HT1080 (cell line): ENCODE measurements around the gene ANG. TPM values are rescaled to one million over a fixed set of nuclear protein-coding genes. Genes with fewer than 3 reads are reported as not detected.
"Not testable (repeated sequence)": the region's sequence is repeated elsewhere in the genome, so short reads cannot be mapped to it uniquely, and the experiment has no call there.

ENCODE experiments used
- DNase-seq: peaks from one replicate; pipeline ENCODE4 v3.0.0-alpha.2; 2015; ENCODE audit warnings: low read depth
- polyA plus RNA-seq, 2 experiments: library from polyadenylated mRNA; depleted of rRNA; stranded (reverse); fragments of >200 nt; gene quantifications; 2 replicates each; pipeline ENCODE4 v1.2.3, GENCODE V29; 2015
- total RNA-seq: library from RNA; depleted of rRNA; stranded (reverse); fragments of >200 nt; shearing (Covaris generic); gene quantifications from 2 replicates; pipeline ENCODE4 v1.2.3, GENCODE V29; 2014; rRNA removed

The ANG gene
- 0.33 and 0.77 TPM in 2 replicates for total RNA-seq
- 1.1 and 2.3 TPM in 2 replicates for polyA plus RNA-seq (2015; cell fraction: cytosol; rRNA removed)
- polyA plus RNA-seq (2015; cell fraction: nucleus; rRNA removed), result 0.84 and 1.1 TPM in 2 replicates

- no peak for DNase-seq
Measured at GRCh38 chr14:20688167-20688839, at the start of gene ANG. Gene ANG, plus strand, starts transcription at chr14:20688764. Its CDS starts 4,801 bp downstream, at chr14:20693565.

- DNase-seq, result no peak
Measured at GRCh38 chr14:20641591-20641990, 47.0 kb upstream of the ANG start, which contains the start of gene OR6S1. Gene OR6S1, minus strand, starts transcription at chr14:20641691. Its CDS starts 0 bp downstream, at chr14:20641691.

- no peak for DNase-seq
Measured at GRCh38 chr14:20642182-20642581, 46.4 kb upstream of the ANG start.

- not testable (repeated sequence) for DNase-seq
Measured at GRCh38 chr14:20642755-20643154, 45.8 kb upstream of the ANG start.

GRCh38 chr14:20644520-20644919 is 44.0 kb upstream of the ANG start:
- no peak for DNase-seq

- DNase-seq, result no peak
Measured at GRCh38 chr14:20645481-20645880, 43.1 kb upstream of the ANG start.

GRCh38 chr14:20652996-20653975 is 35.3 kb upstream of the ANG start:
- peak; percentile 95 for DNase-seq

GRCh38 chr14:20655851-20656250 is 32.7 kb upstream of the ANG start:
- DNase-seq, result no peak

GRCh38 chr14:20656274-20656673 is 32.3 kb upstream of the ANG start:
- no peak for DNase-seq

GRCh38 chr14:20657216-20658211 is 31.1 kb upstream of the ANG start:
- peak; percentile 82 for DNase-seq

- no peak for DNase-seq
Measured at GRCh38 chr14:20658246-20658645, 30.3 kb upstream of the ANG start.

- DNase-seq, result no peak
Measured at GRCh38 chr14:20659336-20659735, 29.2 kb upstream of the ANG start.

- no peak for DNase-seq
Measured at GRCh38 chr14:20659813-20660395, 28.7 kb upstream of the ANG start.

- no peak for DNase-seq
Measured at GRCh38 chr14:20661197-20661596, 27.4 kb upstream of the ANG start.

- peak; percentile 94 for DNase-seq
Measured at GRCh38 chr14:20662968-20663732, 25.4 kb upstream of the ANG start.

GRCh38 chr14:20666400-20666961 is 22.1 kb upstream of the ANG start:
- not testable (repeated sequence) for DNase-seq

GRCh38 chr14:20667957-20668356 is 20.6 kb upstream of the ANG start:
- no peak for DNase-seq

GRCh38 chr14:20668969-20669368 is 19.6 kb upstream of the ANG start:
- no peak for DNase-seq

- DNase-seq, result no peak
Measured at GRCh38 chr14:20671597-20672283, 16.8 kb upstream of the ANG start.
